HG03025 (cell line): ENCODE data around the gene CARS1.

Source experiments
- ATAC-seq: cut with Tn5 transposase; IDR thresholded peaks from one replicate; pipeline ENCODE4 v1.9.1; 2021; ENCODE audit warnings: mild to moderate bottlenecking, moderate library complexity; ENCODE audit not compliant: unreplicated experiment, low FRiP score

CARS1 gene

DNA sequence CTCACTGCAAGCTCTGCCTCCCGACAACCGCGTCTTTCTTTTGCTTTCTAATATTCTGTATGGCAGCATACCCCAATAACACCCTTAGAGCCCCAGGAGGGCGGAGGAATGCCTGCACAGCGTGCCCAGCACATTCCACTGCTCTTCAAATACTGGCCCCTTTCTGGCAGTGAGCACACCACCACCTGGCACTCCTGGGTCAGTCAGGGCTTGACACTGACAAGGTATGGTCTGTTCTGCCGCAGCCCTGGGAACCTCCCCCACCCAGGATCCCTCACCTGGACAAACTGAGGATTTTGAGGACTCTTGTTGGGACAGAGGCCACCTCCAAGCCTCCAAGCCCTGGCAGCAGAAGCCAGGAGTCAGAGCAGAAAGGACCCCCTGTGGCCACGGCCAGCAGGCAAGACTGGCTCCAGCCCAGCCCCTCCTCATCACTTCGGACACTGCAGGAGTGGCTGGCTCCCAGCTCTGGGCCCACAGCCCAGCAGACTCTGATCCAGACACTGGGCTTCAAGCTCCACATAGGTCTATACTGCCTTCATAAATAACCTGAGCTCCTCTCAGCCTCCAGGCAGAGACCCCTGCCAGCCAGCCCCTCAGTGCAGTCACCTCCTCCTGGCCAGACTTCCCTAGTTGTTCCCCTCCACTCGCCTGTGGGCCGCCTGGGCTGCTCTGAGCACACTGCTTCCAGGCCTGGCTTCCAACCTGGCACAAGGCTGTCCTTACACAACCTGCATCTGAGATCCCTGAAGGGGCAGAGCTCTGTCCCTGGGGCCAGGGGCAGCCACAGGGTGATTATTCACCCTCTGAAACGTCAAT is 14.5 kb downstream of the CARS1 start:
- no peak for ATAC-seq

DNA sequence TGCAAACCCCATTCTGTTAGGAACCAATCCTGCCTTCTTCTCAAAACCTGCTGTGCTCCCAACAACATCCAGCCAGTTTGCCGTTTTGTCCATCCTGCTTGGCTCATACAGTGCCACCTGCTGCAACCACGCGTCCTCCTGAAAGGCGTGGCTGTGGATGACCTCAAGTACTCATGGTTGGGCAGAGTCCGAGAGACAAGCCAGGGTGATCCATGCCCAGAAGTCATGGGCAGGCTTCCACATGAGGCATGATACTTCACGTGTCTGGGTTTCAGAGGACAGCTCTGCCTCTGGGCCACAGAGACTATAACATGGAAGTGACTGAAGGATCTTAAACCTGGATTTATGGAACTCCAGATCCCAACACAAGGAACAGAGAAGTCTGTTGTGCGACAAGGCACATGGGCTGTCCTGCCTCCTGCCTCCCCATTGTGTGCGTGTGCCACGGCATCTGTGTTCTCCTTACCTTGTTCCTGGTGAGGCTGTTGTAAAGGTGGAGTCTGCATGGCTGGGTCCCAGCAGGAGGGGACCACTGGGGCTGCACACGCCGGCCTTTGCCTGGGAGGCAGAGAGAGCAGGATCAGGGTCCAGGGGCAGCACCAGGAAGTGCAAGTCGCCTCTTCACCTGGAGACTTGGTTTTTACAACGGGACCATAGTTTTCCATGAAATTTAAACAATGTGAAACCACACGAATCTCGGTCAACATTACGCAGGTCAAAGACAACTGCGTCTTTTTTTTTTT is 15.4 kb downstream of the CARS1 start:
- no peak for ATAC-seq

DNA sequence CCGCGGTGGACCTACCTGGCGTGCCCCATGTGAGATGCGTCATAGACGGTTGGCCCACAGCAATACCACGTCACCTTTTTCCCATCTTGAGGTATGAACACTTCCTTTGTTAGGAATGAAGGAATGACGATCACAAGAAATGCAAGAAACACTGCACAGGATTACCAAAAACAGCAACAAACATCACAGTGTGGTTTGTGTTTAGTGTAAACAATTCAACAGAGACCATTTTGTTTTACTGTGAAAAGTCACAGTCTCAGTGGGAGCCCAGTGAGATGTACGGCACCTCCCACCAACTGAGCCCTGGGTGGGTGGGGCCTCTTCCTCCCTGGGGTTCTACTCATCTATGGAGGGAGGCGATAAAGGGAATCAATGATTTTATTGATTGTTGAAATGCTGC is 16.3 kb downstream of the CARS1 start:
- ATAC-seq = no peak

DNA sequence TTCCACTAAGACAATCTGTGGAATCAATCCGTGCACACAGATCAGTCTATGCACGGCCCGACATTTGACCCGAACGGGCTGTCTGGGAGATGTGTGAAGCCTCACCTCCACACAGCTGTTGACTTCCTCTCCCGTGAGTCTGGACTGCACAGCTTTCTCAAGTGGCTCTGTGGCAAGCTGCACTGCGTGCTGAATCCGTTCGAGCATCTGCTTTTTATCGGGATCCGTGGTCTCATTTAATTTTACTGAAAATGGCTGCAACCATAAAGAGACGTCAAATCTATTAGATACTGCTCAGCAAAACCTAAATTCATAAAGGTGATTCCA is 19.3 kb downstream of the CARS1 start:
- ATAC-seq = no peak

DNA sequence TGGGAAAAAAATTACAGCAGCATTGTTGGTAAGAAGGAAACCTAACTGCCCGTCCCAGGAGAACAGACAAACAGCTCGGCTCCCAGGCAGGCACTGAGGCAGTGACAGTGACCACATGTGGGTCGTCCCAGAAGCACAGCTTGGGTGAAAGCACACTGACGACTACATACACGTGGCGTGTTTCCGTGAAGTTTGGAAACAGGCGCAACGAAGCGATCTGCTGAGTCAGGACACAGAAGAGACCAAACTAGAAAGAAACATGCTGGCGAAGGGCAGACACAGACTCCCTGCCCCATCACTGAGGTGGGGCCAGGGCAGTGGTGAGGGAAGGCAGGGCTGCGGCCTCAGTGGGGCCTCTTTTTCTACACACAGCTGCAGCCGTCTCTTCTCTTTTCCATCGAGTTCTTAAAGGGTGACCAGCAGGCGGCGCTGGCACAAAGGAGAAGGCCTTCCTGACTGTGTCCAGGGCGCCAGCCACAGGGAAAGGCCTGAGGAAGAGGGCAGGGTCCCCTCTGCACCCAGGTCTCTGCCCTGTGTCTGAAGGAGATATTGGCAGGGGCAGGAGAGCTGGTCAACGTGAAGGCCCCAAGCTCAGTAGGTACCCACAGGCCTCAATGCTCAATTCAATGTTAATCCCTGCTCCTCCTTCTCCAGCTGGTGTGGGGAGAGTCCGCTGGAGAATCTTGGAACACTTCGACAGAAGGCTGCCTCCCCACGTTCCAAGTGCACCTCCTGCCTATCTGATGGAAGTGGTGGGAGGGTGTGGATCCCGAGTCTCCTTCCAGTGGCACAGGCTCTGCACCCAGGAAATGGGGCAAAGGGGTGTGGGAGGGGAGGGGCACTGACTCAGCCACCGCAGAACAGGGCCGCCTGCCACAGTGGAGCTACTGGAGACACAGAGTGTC is 19.9 kb downstream of the CARS1 start:
- peak; percentile 40 for ATAC-seq

DNA sequence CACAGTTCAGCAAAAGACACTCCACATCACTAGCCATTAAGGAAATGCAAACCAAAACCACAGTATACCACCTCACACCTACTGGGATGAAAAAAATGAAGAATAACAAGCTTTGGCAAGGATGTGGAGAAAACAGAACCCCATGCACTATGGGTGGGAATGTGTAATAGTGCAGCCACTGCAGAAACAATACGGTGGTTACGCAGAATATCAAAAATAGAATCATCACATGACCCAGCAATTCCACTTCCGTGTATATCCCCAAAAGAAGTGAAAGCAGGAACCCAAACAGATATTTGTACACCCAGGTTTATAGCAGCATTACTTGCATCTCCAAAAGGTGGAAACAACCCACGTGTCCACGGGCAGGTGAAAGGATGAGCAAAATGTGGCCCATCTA is 20.8 kb downstream of the CARS1 start:
- ATAC-seq = no peak

DNA sequence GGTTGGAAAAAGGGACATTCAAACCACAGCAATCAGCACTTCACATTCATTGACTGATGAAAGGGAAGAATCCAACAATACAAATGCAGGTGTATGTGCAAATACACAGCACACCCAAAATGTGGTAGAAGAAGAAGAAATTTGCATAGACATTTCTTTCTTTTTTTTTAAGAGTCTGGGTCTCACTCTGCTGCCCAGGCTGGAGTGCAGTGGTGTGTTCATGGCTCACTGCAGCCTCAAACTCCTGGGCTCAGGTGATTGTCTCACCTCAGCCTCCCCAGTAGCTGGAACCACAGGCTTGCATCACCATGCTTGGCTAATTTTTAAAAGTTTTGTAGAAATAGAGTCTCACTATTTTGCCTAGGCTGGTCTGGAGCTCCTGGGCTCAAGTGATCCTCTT is 21.9 kb downstream of the CARS1 start:
- no peak for ATAC-seq

DNA sequence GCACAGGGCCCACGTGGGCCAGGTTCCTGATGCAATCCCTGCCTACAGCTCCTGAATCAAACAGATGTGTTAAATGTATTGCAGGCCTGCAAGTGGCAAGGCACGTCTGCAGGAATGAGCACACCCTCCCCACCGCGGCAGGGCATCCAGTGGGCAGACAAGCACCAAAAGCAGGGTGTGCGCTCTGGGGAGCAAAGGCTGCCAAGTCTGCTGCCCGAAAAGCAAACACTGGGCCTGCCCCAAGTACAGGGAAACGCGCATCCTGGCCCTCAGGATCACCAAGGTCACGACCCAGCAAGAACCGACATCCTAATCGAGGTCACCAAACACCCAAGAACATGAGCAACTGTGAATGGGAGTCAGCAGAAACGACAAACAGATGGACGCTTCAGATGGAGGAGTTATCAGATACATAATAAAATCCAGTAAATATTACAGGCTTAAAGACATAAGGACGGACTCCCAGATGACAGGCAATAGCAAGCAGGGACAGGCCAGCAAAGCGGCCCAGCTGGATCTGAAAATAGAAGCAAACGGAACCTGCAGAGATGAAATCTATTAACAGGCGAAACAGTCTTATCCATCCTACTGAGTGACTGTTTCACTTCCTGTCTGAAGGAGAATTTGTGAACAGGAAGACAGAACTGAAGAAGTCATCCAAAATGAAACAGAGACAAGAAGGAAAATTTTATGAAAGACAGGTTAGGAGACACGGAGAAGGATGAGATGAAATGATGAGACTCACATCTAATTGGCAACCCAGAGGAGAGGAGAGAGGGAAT is 26.7 kb downstream of the CARS1 start:
- ATAC-seq = no peak

DNA sequence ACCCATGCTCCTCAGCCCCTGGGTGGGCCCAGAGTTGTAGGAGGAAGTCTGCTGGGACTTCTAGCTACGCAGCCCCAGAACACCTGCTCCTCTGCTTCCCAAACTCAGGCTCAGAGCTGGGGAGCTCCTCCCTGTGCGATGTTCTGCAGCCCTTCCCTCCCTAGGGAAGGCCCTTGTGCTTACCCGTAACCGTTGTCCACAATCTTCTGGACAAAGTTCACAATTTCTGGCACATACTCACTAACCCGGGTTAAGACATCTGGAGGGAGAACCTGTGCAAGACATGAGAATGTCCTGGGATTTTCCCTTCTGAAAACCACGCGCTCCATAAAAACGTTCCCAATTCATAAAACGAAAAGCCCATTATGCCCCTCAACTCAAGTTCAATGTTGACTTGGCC is 28.4 kb downstream of the CARS1 start:
- ATAC-seq = no peak

DNA sequence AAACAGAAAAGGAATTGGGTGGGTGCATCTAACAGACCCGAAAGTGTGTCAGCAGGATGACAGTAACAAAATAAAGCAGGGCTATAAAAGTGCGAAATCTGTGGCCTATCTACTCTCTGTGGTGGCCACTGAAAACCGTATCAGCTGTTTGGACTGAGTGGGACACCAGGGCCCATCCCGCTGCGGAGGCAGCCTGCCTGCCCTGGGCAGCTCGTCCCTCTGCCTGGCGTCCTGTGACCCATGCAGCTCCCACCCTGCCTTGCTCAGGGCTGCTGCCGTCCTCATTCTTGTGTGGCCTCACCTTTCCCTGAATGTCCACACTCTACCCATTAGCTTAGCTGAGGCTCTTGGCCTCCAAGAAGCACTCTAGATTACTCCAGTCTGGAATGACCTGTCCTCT is 30.4 kb downstream of the CARS1 start:
- ATAC-seq = no peak

DNA sequence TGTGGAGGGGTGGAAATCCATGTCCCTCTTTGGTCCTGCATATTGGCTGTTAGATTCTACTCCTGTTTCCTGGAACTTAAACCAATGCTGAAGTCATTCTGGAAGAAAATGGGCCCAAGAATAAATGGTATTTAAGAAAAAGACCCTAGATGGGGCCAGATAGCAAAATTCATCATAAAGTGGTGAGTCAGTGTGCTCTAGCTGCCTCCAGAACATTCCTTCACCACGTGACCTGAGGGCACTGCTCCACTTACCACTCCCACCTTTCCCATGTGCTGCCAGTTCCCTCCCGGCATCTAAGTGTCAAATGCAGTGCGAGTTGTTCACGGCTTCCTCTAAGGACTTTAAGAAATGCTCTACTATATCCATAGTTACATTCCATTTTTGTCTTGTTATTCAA is 34.2 kb downstream of the CARS1 start:
- no peak for ATAC-seq

DNA sequence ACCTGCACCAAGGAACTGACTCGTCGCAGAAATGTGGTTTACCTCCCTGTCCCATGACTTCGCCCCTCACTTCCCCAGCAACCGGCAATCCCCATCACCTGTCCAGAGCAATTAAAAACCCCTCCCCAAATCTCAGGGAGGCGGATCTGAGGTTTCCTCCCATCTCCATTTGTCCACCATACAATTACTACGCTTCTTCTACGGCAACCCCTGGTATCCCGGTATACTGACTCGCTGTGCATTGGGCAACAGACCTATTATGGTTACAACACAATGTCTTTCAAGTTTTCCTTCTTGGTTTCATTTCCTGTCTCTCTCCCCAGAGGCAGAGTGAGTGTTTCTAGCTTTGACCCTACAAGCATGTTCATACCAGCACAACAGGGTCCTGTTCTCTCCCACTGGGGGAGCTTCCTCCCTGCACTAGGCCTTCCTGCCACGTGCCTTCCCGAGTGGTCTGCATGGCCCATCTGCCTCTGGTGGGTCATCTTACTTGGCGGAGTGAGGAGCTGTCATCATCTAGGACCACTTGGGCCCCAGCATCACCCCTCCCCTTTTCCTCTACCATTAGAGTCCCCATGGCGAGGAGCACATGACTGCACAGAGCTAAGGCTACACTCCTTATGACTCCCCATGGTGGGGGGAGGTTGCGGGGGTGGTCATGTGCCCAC is 34.8 kb downstream of the CARS1 start:
- ATAC-seq = no peak

DNA sequence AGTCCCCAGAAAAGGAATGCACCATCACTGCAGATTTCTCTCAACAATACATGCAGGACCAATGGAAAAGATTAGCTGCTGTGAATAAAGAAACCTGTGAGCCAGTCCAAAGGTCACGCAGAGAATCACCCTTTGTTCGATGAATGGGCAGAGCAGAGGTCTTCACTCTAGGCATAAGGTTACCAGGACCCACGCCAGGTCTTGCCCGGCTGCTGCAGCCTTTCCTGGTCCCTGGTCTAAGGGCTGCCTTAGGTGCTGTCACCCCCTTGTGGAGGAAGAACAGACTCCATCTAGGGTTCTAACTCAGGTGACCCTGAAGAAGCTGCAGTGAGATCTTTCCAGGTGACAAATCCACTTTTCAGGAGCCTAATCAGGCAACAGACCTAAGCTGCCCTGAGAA is 36.1 kb downstream of the CARS1 start:
- ATAC-seq = no peak

DNA sequence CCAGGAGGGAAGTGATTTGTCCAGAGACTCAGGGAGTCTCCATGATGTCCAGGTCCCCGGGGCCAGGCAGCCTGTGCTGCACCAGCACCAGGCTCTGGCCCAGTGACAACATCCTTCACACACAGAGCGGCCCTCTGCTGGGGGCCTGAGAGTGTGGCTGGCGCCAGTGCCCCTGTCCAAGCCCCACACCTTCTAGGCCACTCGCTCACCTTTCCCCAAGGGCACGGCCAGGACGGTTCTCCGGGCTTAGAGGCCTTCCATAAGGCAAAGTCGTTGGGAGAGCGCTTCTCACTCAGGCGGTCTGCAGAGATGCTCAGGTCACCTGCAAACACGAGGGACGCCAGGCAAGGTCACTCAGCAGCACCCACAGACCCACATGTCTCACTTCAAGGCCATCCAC is 37.2 kb downstream of the CARS1 start:
- ATAC-seq = no peak

DNA sequence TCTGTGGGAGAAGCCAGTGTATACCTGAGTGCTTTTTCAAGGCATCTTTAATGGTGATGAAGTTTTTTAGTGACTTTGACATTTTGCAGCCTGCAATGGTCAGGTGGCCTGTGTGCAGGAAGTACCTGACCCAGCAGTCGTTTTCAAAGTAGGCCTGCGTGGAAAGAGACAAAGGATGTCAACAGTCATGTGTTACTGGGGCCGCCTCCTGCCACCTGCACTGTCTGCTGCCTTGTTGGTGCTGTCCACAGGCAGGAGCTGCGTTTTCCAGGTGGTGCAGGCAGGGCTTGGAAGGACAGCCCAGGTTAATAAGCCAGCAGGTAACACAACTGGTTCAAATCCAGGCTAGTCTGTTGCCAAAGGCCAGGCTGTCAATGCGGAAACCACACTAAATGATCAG is 38.6 kb downstream of the CARS1 start:
- no peak for ATAC-seq

DNA sequence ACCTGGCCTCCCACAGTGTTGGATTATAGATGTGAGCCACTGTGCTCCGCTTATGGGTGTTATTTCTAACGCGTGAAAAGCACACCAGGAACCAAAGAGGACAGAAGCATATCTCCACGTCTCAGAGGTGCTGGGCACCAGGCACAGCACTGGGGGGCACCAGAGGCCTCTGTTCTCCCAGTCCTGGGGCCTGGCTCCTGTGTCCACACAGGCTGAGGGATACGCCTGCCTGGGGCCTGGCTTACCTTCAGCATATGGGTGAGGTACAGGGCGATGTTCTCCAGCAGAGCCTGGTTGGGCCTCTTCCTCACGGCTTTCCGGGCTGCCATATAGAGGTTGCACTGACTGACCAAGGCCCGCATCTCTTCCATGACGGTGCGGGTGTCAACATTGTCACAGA is 40.4 kb downstream of the CARS1 start:
- no peak for ATAC-seq

DNA sequence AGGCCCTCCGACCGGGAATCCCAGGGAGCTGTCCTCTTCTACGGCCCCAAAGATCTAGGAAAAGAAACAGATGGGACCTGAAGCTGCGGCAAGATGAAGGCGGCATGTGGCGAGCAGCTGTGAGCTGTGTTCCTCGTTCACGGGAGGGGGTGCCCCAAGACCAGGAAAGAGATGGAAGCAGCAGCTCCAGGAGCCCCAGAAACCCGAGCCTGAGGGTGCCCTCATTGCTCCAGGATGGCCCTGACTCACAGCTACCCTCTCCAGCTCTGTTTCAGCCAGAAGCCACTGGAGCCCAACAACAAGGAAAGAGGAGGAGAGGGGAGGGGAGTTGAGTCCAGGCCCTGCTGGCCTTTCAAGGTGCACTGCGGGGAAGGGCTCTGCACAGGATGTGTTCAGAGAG is 41.4 kb downstream of the CARS1 start:
- ATAC-seq = no peak

DNA sequence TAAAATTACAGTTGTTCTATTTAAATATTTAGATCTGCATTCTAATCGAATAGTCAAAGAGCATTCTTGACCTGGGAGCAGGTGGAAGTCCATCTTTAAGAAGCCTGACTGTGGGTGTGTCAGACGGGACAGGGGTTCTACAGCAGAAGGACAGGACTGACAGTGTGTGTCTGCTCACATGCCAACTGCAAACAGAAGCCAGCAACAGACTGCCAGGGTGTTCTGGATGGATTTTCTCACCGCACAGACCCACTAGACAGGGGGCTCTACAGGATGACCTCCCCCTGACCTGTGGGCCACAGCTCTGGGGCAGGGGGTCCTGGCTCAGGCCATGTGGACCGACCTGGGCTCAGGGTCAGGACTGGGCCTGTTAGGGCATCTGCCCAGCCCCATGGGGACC is 42.3 kb downstream of the CARS1 start:
- no peak for ATAC-seq

DNA sequence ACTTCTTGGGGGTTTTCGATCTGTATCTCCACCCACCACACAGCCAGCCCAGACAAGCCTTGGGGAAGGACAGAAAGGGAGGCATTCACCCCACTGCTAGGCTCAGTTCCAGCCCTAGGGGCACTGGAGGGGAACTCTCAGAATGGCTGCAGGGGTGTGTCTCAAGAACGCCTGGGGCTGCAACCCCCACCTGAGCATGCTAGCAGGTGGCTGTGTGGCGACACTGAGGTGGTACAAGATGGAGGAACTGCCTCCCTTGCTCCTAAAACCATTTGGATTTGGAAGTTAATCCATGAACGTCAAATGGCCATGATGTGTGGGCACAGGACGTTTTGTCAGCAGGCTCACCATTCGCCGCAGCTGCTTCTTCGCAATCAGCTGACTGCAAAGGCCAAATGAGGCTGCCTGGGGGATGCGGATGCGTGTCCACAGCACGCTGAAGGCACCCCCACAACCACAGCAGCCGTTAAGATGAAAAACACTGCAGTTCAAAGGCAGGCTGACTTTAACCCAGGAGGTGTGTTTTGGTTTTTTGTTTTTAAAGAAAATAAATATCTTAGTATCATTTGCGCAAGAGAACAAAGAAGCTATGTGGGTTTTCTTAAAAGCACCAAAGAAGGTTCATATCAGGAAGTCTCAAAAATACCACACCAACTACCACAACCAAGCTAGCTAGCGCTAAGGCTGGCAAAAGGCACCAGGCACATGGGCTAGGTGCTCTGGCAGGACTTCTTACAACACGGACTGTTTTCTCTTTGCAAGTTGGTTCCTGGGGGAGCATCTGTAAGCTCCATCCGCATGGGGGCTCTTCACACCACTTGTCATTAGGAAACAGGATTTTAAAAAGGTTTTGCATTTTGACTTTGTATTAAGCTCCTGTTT is 42.9 kb downstream of the CARS1 start:
- no peak for ATAC-seq
